AML-193 (cell line): ENCODE results near the gene RABGAP1L.
"Not testable (repeated sequence)": the region's sequence is repeated elsewhere in the genome, so short reads cannot be mapped to it uniquely, and the experiment has no call there.

Experiments used
- DNase-seq, 2 experiments: peaks; one replicate each; lab custom pipeline; 2025; lab: John Stamatoyannopoulos, UW

The RABGAP1L gene

DNA sequence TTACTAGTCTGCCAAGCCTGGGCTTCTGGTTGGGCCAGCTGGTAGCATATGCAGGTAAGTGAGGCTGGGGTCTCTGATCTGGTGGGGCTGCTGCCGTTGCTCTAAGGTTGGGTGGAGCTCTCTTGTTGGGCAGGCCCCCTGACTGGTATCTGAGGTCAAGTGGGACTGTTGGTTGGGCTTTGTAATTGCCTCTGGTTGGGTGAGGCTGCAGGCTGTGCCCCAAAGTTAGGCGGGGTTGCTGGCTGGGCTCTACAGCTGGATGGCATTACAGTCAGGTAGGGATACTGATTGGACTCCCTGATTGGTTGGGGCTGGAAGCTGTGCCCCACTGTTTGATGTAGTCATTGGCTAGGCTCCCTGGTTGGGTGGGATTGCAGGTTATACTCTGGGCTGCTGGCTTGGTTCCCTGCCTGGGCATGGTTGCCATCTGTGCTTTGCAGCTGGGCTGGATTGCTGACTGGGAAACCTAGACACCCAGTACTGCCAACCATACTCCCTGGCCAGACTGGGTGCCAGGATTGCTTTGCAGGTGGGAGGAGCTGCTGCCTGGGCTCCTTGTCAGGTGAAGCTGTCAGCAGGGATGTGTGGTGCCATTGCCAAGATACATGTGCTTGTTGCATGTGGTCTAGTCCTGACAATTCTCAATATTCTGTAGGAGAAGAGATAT is 130.5 kb downstream of the RABGAP1L start:
- no peak for DNase-seq

DNA sequence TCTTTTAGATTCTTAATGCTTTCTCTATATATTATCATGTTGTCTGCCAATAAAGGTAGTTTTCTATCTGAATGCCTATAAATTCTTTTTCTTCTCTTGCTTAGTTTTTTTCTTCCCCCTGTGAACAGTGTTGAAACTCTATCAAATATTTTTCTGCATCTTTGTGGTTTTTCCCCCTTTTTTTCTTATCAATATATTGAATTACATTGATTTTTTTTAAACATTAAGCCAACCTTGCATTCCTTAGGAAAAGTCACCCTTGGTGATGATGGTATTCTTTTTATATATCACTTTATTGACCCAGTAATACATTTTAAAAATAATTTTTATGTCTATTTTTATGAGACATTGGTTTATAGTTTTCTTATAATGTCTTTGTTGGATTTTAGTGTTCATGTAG is 131.7 kb downstream of the RABGAP1L start:
- no peak for DNase-seq

DNA sequence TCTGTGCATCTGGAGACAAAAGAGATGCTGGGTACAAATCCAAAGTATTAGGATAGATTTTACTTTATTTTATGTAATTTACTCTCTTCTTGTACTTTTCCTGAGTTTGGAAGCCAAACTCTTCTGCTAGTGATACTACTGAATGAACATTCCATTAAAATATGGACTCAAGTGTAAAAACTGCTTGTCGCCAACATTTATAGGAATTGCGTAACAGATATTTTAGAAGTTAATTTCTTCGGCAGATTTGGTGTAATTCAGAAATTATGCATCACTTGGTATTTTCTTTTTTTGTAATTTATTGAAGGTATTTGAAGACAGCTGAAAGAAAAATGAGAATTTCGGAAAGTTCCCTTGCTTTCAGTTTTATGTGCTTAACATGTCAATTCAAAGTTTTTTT is 137.0 kb downstream of the RABGAP1L start:
- no peak for DNase-seq

DNA sequence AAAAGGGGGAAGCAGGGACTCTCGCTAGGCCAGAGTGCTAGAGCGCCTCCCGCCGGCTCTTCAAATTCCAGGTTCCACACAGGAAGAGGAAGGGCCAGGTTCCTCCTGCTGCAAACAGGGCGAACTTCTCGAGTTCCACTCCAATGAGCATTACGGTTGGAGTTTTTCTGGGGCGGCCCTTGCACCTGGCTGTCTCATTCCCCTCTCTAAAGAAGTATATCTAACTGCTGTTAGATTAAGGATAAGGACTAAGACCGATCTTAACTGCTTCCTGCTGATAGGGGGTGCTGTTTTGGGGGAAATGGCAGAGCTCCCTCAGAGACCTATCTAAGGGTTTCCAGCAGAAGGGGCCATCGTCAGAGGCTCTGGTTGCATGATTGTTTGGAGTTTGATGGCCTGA is 138.0 kb downstream of the RABGAP1L start:
- DNase-seq, result no peak

DNA sequence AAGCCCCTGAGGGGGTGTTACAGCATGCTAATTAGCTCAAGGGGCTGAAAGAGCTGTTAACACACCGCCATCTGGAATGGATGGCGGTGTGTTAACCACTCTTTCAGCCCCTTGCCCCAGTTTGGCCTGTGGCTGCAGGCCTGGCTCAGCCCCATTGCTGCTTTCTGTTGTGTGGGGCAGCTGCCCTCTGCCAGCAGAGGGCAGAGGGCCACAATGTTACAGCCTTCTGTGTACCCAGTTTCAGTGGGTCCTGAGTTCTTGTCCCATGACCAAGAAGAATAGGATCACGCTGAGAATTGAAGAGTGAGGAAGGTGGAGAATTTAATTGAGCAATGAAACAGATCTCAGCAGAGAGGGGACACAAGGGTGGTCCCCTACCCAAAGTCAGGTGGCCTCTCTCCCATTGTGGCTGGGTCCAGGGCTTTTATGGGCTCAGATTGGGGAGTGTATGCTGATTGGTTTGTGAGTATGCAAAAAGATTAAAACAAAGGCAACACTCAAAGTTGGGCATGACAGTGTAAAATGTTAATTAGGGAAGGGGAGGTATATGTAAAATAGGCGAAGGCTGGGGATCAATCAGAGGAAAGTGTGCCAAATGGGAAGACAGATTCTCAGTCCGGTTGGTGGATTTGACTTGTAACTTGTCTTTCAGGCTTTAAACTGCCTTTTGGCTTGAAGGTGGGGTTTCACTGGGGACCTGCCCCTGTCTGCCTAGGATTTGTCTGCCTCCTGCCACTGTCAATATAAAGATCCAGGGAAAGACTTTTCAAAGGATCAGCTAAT is 142.2 kb downstream of the RABGAP1L start:
- no peak for DNase-seq

DNA sequence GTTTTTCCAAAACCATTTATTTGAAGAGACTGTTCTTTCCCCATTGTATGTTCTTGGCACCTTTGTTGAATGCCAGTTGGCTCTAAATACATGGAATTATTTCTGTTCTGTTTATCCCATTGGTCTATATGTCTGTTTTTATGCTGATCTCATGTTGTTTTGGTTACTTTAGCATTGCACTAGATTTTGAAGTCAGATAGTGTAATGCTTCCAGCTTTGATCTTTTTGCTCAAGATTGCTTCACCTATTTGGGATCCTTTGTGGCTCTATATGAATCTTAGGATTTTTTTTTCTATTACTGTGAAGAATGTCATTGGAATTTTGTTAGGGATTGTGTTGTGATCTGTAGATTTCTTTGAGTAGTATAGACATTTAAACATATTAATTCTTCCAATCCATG is 149.3 kb downstream of the RABGAP1L start:
- no peak for DNase-seq

DNA sequence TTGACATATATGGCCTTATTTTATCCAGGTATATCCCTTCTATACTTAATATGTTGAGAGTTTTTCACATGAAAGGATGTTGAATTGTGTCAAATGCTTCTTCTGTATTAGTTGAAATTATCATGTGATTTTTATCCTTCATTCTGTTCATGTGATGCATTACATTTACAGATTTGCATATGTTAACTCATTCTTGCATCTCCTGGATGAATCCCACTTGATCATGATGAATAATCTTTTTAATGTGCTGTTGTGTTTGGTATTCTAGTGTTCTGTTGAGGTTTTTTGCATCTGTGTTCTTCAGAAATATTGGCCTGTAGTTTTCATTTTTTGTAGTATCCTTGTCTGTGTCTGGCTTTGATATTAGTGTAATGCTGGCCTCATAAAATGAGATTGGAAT is 150.2 kb downstream of the RABGAP1L start:
- no peak for DNase-seq

DNA sequence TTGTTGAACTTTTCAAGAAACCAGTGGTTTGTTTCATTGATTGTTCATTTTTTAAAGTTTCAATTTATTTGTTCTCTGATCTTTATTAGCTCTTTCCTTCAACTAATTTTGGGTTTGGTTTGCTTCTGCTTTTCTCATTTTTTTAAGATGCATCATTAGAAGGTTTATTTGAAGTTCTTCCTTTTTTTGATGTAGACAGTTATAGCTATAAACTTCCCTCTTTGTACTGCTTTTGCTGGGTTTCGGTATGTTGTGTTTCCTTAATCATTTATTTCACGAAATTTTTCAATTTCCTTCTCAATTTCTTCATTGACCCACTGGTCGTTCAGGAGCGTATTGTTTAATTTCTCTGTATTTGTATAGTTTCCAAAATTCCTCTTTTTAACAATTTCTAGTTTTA is 155.1 kb downstream of the RABGAP1L start:
- DNase-seq, result no peak

DNA sequence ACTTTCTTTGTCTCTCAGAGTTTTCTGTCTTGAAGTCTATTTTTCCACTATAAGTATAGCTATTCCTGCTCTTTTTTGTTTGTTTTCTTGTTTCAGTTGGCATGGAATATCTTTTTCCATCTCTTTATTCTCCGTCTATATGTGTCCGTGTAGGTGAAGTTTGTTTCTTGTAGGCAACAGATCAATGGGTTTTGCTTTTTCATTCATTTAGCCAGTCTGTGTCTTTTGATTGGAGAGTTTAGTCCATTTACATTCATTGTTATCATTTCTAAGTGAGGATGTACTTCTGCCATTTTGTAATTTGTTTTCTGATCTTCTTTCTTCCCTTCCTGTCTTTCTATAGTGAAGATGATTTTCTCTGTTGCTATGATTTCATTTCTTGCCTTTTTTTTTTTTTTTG is 155.9 kb downstream of the RABGAP1L start:
- DNase-seq, result no peak

DNA sequence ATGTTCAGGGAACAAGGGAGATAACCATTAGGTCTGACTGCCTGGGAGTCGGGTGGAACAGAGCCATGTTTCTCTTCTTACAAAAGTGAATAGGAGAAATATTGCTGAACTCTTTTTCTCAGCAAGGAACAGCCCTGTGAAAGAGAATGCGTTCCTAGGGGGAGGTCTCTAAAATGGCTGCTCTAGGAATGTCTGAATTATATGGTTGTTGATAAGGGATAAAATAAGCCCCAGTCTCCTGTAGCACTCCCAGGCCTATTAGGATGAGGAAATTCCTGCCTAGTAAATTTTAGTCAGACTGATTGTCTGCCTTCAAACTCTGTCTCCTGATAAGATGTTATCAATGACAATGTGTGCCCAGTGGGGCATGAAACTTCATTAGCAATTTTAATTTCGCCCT is 161.6 kb downstream of the RABGAP1L start:
- not testable (repeated sequence) for DNase-seq

DNA sequence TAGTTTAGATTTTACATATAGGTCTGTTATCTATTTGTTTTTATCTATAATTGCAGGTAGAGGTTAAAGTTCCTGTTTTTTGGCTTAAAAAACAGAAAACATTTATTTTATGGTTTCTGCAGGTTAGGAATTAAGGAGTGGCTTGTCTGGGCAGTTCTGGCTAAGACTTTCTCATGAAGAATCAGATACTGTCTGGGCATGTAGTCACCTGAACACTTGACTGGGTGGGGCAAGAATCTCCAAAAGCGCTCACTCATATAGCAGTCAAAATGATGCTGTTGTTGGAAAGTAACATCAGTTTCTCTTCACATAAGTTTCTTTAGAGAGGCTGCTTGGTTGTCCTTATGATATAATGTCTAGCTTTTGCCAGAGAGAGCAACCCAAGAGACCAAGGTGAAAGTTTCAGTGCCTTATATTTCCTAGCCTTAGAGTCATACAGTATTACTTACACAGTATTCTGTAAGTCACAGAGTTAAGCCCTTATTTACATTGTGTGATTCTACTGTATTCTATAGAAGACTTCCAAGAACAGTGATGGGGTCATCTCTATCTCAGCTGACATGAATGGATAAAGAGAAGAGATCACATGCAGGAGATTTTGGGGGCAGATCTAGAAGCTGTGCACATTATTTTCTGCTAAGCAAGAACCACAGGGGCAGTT is 163.0 kb downstream of the RABGAP1L start:
- DNase-seq, result no peak

DNA sequence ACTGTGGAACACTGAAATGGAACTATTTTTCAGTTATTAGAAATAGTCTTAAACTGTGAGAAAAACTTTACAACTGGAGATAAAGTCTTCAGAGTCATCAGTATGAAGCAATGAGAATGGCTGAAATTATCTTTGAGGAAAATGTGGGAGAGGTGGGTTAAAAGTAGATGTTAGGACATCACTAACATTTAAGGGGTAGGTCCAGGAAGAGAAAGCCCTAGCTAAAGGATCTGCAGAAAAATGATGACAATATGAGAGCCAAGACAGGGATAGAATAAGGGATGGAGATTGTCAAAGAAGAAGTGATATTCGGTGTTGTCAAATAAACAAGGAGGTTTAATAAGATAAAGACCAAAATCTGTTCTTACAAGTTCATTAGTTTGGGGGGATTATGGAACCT is 165.2 kb downstream of the RABGAP1L start:
- DNase-seq, result no peak

DNA sequence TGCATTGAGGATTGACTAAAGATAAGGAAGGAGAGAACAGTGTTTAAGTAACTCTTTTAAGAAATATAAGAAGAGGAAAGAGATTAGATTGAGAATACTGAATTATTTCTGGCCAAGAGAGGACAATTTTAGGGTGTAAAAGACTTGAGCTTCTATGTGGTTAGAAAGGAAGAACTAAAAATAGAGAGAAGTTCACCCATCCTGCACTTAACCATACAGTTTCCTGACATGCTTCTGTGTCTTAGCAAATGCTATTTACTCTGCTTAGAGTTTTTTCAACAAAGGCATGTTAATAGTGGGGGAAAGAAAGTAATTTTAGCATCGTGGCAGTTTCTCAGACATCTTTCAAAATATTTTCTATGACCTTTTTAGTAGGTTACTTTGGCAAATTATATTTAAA is 165.6 kb downstream of the RABGAP1L start:
- DNase-seq, result no peak

DNA sequence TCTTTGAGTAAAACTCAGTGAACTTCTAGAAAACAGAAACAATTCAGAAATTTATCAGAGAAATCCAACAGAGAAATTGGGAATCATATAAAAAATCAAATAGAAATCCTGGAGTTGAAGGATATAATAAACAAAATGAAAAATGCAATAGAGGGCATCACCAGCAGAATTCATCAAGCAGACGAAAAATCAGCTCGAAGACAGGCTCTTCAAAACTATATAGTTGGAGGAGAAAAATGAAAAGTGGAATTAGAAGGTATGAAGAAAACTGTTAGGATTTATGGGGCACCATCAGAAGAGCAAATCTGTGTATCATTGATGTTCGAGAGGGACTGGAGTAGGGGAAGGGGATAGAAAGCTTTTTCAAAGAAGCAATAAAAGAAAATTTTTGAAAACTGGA is 167.0 kb downstream of the RABGAP1L start:
- no peak for DNase-seq

DNA sequence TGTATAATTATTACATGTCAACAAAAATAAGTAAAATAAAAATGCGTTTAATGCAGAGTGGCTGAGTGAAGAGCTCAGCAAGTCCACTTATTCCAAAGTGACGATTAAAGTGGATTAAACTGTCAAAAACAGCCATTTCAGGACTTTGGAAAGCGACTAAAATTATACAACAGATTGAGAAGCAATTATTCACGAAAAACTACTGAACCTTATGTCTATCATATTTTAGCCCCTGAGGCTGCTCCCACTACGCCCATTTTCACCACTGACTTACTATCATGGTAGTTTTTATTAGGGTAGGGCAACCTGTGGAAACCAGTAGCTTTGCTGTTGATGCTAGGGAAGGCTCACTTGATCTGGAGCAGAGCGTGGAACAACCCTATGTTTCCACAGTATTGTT is 174.1 kb downstream of the RABGAP1L start:
- DNase-seq, result no peak

DNA sequence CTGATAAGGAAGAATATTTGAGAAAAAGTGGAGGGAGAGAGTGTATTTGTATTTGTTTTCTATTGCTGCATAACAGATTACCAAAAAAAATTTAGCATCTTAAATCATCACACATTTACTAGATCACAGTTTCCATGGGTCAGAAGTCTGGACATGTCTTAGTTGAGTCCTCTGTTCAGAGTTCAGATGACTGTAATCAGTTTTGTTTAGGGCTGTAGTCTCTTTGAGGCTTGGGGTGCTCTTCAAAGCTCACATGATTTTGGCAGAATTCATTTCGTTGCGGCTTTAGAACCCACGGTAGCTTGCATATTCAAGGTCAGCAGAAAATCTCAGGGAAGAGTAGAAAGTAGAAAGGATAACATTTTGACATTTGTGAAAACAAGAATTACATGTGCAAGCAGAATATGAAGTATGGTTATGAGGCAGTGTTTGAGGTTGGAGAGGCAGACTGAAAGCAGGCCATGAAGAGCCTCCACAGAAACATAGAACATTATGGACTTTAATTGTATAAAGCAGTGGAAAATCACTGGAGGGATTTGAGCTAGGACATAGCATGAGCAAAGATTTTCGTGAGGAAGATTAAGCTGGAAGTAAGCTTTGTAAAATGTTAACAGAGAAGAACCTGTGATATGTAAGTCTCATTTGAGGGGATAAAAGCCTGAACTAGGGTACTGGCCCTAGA is 177.8 kb downstream of the RABGAP1L start:
- DNase-seq, result no peak

DNA sequence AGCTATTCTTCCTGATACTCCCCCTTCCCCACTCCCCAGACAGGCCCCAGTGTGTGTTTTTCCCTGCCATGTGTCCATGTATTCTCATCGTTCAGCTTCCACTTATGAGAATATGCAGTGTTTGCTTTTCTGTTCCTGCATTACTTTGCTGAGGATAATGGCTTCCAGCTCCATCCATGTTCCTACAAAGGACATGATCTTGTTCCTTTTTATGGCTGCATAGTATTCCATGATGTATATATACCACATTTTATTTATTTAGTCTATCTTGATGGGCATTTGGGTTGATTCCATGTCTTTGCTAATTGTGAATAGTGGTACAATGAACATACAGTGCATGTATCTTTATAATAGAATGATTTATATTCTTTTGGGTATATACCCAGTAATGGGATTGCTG is 181.1 kb downstream of the RABGAP1L start:
- not testable (repeated sequence) for DNase-seq

DNA sequence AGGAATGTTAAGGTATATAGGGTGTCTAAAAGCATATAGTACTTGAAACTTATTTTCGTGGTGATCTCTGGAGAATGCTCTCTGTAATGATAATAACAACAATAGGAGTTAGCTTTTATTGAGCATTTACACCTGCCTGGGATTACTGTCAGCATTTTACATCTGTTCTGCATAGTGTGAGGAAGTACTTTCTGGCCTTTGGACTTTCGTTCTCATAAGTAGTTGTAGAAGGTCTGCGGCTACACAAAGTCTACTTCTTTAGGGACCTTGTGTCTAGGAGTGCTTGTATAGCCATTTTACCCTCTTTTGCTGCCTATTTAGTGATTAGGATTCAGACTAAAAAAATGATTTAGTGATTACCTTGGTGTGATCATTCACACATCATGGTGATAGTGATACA is 184.8 kb downstream of the RABGAP1L start:
- no peak for DNase-seq

DNA sequence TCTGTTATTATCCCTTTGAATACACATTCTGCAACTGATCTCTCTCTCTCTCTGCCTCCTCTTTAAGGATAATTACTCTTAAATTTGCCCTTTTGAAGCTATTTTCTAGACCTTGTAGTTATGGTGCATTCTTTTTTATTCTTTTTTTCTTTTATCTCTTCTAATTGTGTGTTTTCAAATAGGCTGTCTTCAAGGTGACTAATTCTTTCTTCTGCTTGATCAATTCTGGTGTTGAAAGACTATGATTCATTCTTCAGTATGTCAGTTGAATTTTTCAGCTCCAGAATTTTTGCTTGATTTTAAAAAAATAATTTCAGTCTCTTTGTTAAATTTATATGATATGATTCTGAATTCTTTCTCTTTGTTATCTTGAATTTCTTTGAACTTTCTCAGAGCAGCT is 192.8 kb downstream of the RABGAP1L start:
- DNase-seq, result no peak

DNA sequence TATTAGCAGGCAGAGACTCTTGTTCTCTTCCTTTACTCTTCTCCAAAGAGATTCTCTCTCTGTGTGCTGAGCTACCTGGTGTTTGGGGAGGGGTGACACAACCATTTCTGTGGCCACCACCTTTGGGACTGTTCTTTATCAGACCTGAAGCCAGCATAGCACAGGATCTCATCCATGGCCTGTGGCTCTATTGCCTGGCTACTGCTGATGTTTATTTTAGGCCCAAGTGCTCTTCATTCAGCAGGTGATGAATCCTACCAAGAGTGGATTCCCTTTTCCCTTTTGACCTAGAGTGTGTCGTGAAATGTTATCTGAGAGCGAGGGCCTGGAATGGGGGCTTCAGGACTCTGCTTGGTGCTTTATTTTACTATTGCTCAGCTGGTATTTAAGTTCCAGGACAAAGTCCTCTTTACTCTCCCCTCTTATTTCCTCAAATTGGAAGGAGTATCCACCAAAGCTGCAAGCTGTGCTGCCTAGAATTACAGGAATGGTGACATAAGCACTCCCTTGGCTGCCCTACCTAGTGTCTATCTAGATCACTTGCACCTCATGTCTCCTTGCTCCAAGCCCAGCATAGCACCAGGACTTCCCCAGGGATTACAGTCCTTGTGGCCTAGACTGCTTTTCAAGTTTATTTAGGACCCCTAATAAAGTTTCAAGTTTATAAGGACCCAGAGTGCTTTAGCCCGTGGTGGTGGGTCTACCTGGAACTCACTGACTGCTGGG is 193.7 kb downstream of the RABGAP1L start:
- no peak for DNase-seq

DNA sequence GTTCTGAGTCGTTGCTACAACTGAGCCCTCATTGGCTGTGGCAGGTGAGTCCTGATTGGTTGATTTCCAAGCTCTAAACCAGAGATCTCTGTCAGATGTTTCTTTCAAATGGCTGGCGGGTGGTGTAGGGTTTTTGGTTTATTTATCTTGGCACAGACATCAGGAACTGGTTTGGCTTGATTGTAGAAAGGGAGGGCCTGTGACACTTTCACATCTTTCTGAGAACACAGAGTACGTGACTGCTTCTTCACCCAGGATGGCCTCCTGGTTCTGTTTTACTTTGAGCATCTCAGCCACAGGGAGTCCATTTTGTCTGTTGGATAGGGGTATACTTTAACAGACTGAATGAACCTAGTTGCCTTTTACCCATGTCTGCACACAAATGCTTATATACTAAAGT is 199.0 kb downstream of the RABGAP1L start:
- no peak for DNase-seq
